ENCODE measurements around the gene PRKAG2.

Gene PRKAG2

GRCh38 chr7:151674161-151674920 is 202.6 kb downstream of the PRKAG2 start:
- Mint-ChIP-seq H3K36me3 (peaks cover 19% of the 10 kb centered on the region), H3K27me3 (no peaks in the 10 kb centered on the region), H3K9me3 (ENCODE audit: low read depth) (no peaks in the 10 kb centered on the region), H3K27ac (no peak overlapping the region), H3K4me1 (ENCODE audit: low read depth) (peaks cover 18% of the 10 kb centered on the region), H3K4me3 (no peak overlapping the region)

GRCh38 chr7:151673216-151673615 is 203.7 kb downstream of the PRKAG2 start:
- H3K9me3 Mint-ChIP-seq (ENCODE audit: low read depth), result peaks cover 5% of the 10 kb centered on the region

GRCh38 chr7:151672716-151673115 is 204.2 kb downstream of the PRKAG2 start:
- Mint-ChIP-seq H3K27ac (no peak overlapping the region), H3K9me3 (ENCODE audit: low read depth) (peaks cover 5% of the 10 kb centered on the region), H3K4me3 (no peak overlapping the region), H3K36me3 (peaks cover 30% of the 10 kb centered on the region), H3K27me3 (no peaks in the 10 kb centered on the region), H3K4me1 (ENCODE audit: low read depth) (peaks cover 3% of the 10 kb centered on the region)

More at GRCh38 chr7:151673216-151673615, 203.7 kb downstream of the PRKAG2 start:
- Mint-ChIP-seq H3K36me3 (peaks cover 27% of the 10 kb centered on the region), H3K4me1 (ENCODE audit: low read depth) (peaks cover 8% of the 10 kb centered on the region), H3K4me3 (no peak overlapping the region), H3K27ac (no peak overlapping the region), H3K27me3 (no peaks in the 10 kb centered on the region)

GRCh38 chr7:151671514-151671913 is 205.4 kb downstream of the PRKAG2 start:
- no peaks in the 10 kb centered on the region for H3K4me1 Mint-ChIP-seq (ENCODE audit: low read depth)
- peaks cover 5% of the 10 kb centered on the region for H3K9me3 Mint-ChIP-seq (ENCODE audit: low read depth)
- H3K27me3 Mint-ChIP-seq, result no peaks in the 10 kb centered on the region
- H3K27ac Mint-ChIP-seq, result no peak overlapping the region
- H3K4me3 Mint-ChIP-seq, result no peak overlapping the region
- H3K36me3 Mint-ChIP-seq, result peaks cover 35% of the 10 kb centered on the region

GRCh38 chr7:151669762-151670161 is 207.2 kb downstream of the PRKAG2 start:
- Mint-ChIP-seq H3K27me3 (no peaks in the 10 kb centered on the region), H3K4me3 (no peak overlapping the region), H3K9me3 (ENCODE audit: low read depth) (peaks cover 5% of the 10 kb centered on the region), H3K27ac (no peak overlapping the region), H3K4me1 (ENCODE audit: low read depth) (no peaks in the 10 kb centered on the region), H3K36me3 (peaks cover 32% of the 10 kb centered on the region)

GRCh38 chr7:151666886-151667285 is 210.0 kb downstream of the PRKAG2 start:
- Mint-ChIP-seq H3K27me3 (no peaks in the 10 kb centered on the region), H3K4me1 (ENCODE audit: low read depth) (no peaks in the 10 kb centered on the region), H3K27ac (no peak overlapping the region), H3K4me3 (no peak overlapping the region), H3K36me3 (peaks cover 31% of the 10 kb centered on the region), H3K9me3 (ENCODE audit: low read depth) (peaks cover 5% of the 10 kb centered on the region)

GRCh38 chr7:151665368-151665767 is 211.5 kb downstream of the PRKAG2 start:
- Mint-ChIP-seq H3K36me3 (peaks cover 28% of the 10 kb centered on the region), H3K27me3 (no peaks in the 10 kb centered on the region), H3K4me3 (no peak overlapping the region), H3K9me3 (ENCODE audit: low read depth) (peaks cover 5% of the 10 kb centered on the region), H3K27ac (no peak overlapping the region), H3K4me1 (ENCODE audit: low read depth) (no peaks in the 10 kb centered on the region)

GRCh38 chr7:151664268-151664667 is 212.6 kb downstream of the PRKAG2 start:
- H3K27me3 Mint-ChIP-seq, result no peaks in the 10 kb centered on the region
- no peak overlapping the region for H3K4me3 Mint-ChIP-seq
- no peaks in the 10 kb centered on the region for H3K4me1 Mint-ChIP-seq (ENCODE audit: low read depth)
- H3K9me3 Mint-ChIP-seq (ENCODE audit: low read depth), result peaks cover 4% of the 10 kb centered on the region
- peaks cover 20% of the 10 kb centered on the region for H3K36me3 Mint-ChIP-seq
- no peak overlapping the region for H3K27ac Mint-ChIP-seq

GRCh38 chr7:151663382-151664100 is 213.4 kb downstream of the PRKAG2 start:
- Mint-ChIP-seq H3K36me3 (peaks cover 16% of the 10 kb centered on the region), H3K27ac (no peak overlapping the region)

GRCh38 chr7:151662251-151662826 is 214.6 kb downstream of the PRKAG2 start:
- no peak overlapping the region for H3K27ac Mint-ChIP-seq
- H3K36me3 Mint-ChIP-seq, result peaks cover 13% of the 10 kb centered on the region
- no peaks in the 10 kb centered on the region for H3K27me3 Mint-ChIP-seq
- no peaks in the 10 kb centered on the region for H3K4me1 Mint-ChIP-seq (ENCODE audit: low read depth)
- H3K4me3 Mint-ChIP-seq, result no peak overlapping the region
- no peaks in the 10 kb centered on the region for H3K9me3 Mint-ChIP-seq (ENCODE audit: low read depth)

More at GRCh38 chr7:151663382-151664100, 213.4 kb downstream of the PRKAG2 start:
- H3K4me3 Mint-ChIP-seq, result no peak overlapping the region
- no peaks in the 10 kb centered on the region for H3K9me3 Mint-ChIP-seq (ENCODE audit: low read depth)
- H3K27me3 Mint-ChIP-seq, result no peaks in the 10 kb centered on the region
- no peaks in the 10 kb centered on the region for H3K4me1 Mint-ChIP-seq (ENCODE audit: low read depth)

GRCh38 chr7:151661587-151661986 is 215.3 kb downstream of the PRKAG2 start:
- Mint-ChIP-seq H3K4me3 (no peak overlapping the region), H3K36me3 (peaks cover 8% of the 10 kb centered on the region), H3K9me3 (ENCODE audit: low read depth) (no peaks in the 10 kb centered on the region), H3K27ac (no peak overlapping the region), H3K27me3 (no peaks in the 10 kb centered on the region), H3K4me1 (ENCODE audit: low read depth) (no peaks in the 10 kb centered on the region)

GRCh38 chr7:151660141-151660540 is 216.8 kb downstream of the PRKAG2 start:
- Mint-ChIP-seq H3K27ac (no peak overlapping the region), H3K9me3 (ENCODE audit: low read depth) (no peaks in the 10 kb centered on the region), H3K27me3 (no peaks in the 10 kb centered on the region), H3K4me3 (no peak overlapping the region), H3K36me3 (peaks cover 7% of the 10 kb centered on the region), H3K4me1 (ENCODE audit: low read depth) (no peaks in the 10 kb centered on the region)

GRCh38 chr7:151659219-151659618 is 217.7 kb downstream of the PRKAG2 start:
- Mint-ChIP-seq H3K27me3 (no peaks in the 10 kb centered on the region), H3K4me1 (ENCODE audit: low read depth) (no peaks in the 10 kb centered on the region), H3K9me3 (ENCODE audit: low read depth) (no peaks in the 10 kb centered on the region), H3K4me3 (no peak overlapping the region), H3K36me3 (peaks cover 4% of the 10 kb centered on the region), H3K27ac (no peak overlapping the region)

- no peak overlapping the region for H3K4me3 Mint-ChIP-seq
- H3K9me3 Mint-ChIP-seq (ENCODE audit: low read depth), result no peaks in the 10 kb centered on the region
- H3K27me3 Mint-ChIP-seq, result no peaks in the 10 kb centered on the region
- no peak overlapping the region for H3K27ac Mint-ChIP-seq
- peaks cover 3% of the 10 kb centered on the region for H3K36me3 Mint-ChIP-seq
- H3K4me1 Mint-ChIP-seq (ENCODE audit: low read depth), result no peaks in the 10 kb centered on the region
Observed at GRCh38 chr7:151658778-151659177, 218.1 kb downstream of the PRKAG2 start.

GRCh38 chr7:151657173-151657572 is 219.7 kb downstream of the PRKAG2 start:
- Mint-ChIP-seq H3K27ac (no peak overlapping the region), H3K27me3 (no peaks in the 10 kb centered on the region), H3K9me3 (ENCODE audit: low read depth) (no peaks in the 10 kb centered on the region), H3K4me1 (ENCODE audit: low read depth) (no peaks in the 10 kb centered on the region), H3K4me3 (no peak overlapping the region), H3K36me3 (peaks cover 3% of the 10 kb centered on the region)
